ENCODE measurements around the gene TRIM24.

DNA sequence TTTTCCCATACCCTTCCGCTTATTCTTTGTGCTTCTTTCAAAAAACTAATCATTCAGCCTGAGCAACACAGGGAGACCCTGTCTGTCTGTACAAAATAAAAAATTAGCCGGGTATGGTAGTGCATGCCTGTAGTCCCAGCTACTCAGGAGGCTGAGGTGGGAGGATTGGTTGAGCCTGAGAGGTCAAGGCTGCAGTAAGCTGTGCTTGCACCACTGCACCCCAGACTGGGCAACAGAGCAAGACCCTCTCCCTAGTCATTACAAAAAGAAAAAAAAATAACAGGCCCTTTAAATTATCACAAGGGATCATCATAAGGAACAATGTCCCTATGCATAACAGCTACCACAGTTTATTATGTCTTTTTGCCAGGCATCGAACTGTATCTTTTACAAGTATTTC is 119.6 kb downstream of the TRIM24 start:
- TF ChIP-seq, protein P1, sequence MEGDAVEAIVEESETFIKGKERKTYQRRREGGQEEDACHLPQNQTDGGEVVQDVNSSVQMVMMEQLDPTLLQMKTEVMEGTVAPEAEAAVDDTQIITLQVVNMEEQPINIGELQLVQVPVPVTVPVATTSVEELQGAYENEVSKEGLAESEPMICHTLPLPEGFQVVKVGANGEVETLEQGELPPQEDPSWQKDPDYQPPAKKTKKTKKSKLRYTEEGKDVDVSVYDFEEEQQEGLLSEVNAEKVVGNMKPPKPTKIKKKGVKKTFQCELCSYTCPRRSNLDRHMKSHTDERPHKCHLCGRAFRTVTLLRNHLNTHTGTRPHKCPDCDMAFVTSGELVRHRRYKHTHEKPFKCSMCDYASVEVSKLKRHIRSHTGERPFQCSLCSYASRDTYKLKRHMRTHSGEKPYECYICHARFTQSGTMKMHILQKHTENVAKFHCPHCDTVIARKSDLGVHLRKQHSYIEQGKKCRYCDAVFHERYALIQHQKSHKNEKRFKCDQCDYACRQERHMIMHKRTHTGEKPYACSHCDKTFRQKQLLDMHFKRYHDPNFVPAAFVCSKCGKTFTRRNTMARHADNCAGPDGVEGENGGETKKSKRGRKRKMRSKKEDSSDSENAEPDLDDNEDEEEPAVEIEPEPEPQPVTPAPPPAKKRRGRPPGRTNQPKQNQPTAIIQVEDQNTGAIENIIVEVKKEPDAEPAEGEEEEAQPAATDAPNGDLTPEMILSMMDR (conservative IDR thresholded peaks at IDR 0.05; ENCODE audit: low read depth, low read length), result no peak
- no peak for TF ChIP-seq EZH2 (IDR thresholded peaks at IDR 0.05; ENCODE audit: borderline replicate concordance, low read depth, low read length, poor library complexity, severe bottlenecking)

Measured in A673 (cell line).